HEK293 (cell line): ENCODE measurements around the gene SHANK2.

Source experiments
- BCL11B ChIP-seq: fragments of 450-650 bp; formaldehyde crosslinking; IDR thresholded peaks from 2 replicates; pipeline ENCODE4 v1.5.1; 2016; ENCODE audit warnings: low read depth, missing biosample characterization, missing genetic modification characterization
- PATZ1 ChIP-seq: fragments of 450-650 bp; formaldehyde crosslinking; IDR thresholded peaks from 2 replicates; pipeline ENCODE4 v1.5.1; 2016; ENCODE audit warnings: missing biosample characterization, missing genetic modification characterization
- PRDM2 ChIP-seq: fragments of 450-650 bp; formaldehyde crosslinking; IDR thresholded peaks from 2 replicates; pipeline ENCODE4 v1.5.1; 2016; ENCODE audit warnings: missing biosample characterization, missing genetic modification characterization, borderline replicate concordance
- RBAK ChIP-seq: fragments of 450-650 bp; formaldehyde crosslinking; IDR thresholded peaks from 2 replicates; pipeline ENCODE4 v1.5.1; 2016; ENCODE audit warnings: missing biosample characterization, missing genetic modification characterization
- SALL2 ChIP-seq: fragments of 450-650 bp; formaldehyde crosslinking; IDR thresholded peaks from 2 replicates; pipeline ENCODE4 v1.5.0; 2017; ENCODE audit warnings: missing biosample characterization, mild to moderate bottlenecking, missing genetic modification characterization, borderline replicate concordance
- WT1 ChIP-seq: fragments of 450-650 bp; formaldehyde crosslinking; IDR thresholded peaks from 2 replicates; pipeline ENCODE4 v1.5.1; 2016; ENCODE audit warnings: missing biosample characterization, missing genetic modification characterization
- ZNF211 ChIP-seq: fragments of 450-650 bp; formaldehyde crosslinking; IDR thresholded peaks from 2 replicates; pipeline ENCODE4 v1.5.1; 2016; ENCODE audit warnings: low read depth, missing biosample characterization, missing genetic modification characterization
- ZNF350 ChIP-seq: fragments of 450-650 bp; formaldehyde crosslinking; IDR thresholded peaks from 2 replicates; pipeline ENCODE4 v1.5.0; 2017; ENCODE audit warnings: missing biosample characterization, mild to moderate bottlenecking, missing genetic modification characterization
- ZNF362 ChIP-seq: fragments of 450-650 bp; formaldehyde crosslinking; IDR thresholded peaks from 2 replicates; pipeline ENCODE4 v1.5.1; 2016; ENCODE audit warnings: missing biosample characterization, missing genetic modification characterization
- ZNF449 ChIP-seq: fragments of 450-650 bp; formaldehyde crosslinking; IDR thresholded peaks from 2 replicates; pipeline ENCODE4 v1.5.1; 2017; ENCODE audit warnings: missing biosample characterization, mild to moderate bottlenecking, missing genetic modification characterization, moderate library complexity
- ZNF514 ChIP-seq: fragments of 450-650 bp; formaldehyde crosslinking; IDR thresholded peaks from 2 replicates; pipeline ENCODE4 v1.5.1; 2016; ENCODE audit warnings: missing biosample characterization, missing genetic modification characterization
- ZNF624 ChIP-seq: fragments of 450-650 bp; formaldehyde crosslinking; IDR thresholded peaks from 2 replicates; pipeline ENCODE4 v1.5.1; 2017; ENCODE audit warnings: missing biosample characterization, missing genetic modification characterization
- ZNF777 ChIP-seq: fragments of 450-650 bp; formaldehyde crosslinking; IDR thresholded peaks from 2 replicates; pipeline ENCODE4 v1.5.1; 2017; ENCODE audit warnings: missing biosample characterization, missing genetic modification characterization, borderline replicate concordance
- ZNF843 ChIP-seq: fragments of 450-650 bp; formaldehyde crosslinking; IDR thresholded peaks from 2 replicates; pipeline ENCODE4 v1.5.1; 2016; ENCODE audit warnings: missing biosample characterization, missing genetic modification characterization
- TF ChIP-seq, protein P1 (sequence below): fragments of 450-650 bp; formaldehyde crosslinking; IDR thresholded peaks from 2 replicates; pipeline ENCODE4 v1.5.1; 2016; ENCODE audit warnings: missing biosample characterization, missing genetic modification characterization
- TF ChIP-seq, protein P2 (sequence below): fragments of 450-650 bp; formaldehyde crosslinking; IDR thresholded peaks from 2 replicates; pipeline ENCODE4 v1.5.1; 2016; ENCODE audit warnings: missing biosample characterization, missing genetic modification characterization, low read depth
- TF ChIP-seq, protein P3 (sequence below): fragments of 450-650 bp; formaldehyde crosslinking; IDR thresholded peaks from 2 replicates; pipeline ENCODE4 v1.5.1; 2016; ENCODE audit warnings: missing biosample characterization, missing genetic modification characterization
- TF ChIP-seq, protein P4 (sequence below): fragments of 450-650 bp; formaldehyde crosslinking; IDR thresholded peaks from 2 replicates; pipeline ENCODE4 v1.5.1; 2016; ENCODE audit warnings: missing biosample characterization, missing genetic modification characterization
- TF ChIP-seq, protein P5 (sequence below): fragments of 450-650 bp; formaldehyde crosslinking; IDR thresholded peaks from 2 replicates; pipeline ENCODE4 v1.5.1; 2017; ENCODE audit warnings: missing biosample characterization, missing genetic modification characterization

The SHANK2 gene

GRCh38 chr11:71240865-71241691 is 11.3 kb downstream of the SHANK2 start (continued):
- TF ChIP-seq ZNF624 = no peak
- no peak for TF ChIP-seq ZNF449
- TF ChIP-seq BCL11B (tag by site-specific recombination) = no peak
- TF ChIP-seq PATZ1 (tag by site-specific recombination) = peak; percentile 83; the same call in 1 of the 2 replicates
- no peak for TF ChIP-seq ZNF777 (tag by site-specific recombination)
- TF ChIP-seq SALL2 (tag by site-specific recombination) = no peak
- TF ChIP-seq, protein P1, sequence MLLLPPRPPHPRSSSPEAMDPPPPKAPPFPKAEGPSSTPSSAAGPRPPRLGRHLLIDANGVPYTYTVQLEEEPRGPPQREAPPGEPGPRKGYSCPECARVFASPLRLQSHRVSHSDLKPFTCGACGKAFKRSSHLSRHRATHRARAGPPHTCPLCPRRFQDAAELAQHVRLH (tag by site-specific recombination) = no peak
- no peak for TF ChIP-seq ZNF350
- no peak for TF ChIP-seq ZNF514 (tag by site-specific recombination)
- peak; percentile 8; the same call in 1 of the 2 replicates for TF ChIP-seq RBAK (tag by site-specific recombination)
- no peak for TF ChIP-seq ZNF362 (tag by site-specific recombination)
- no peak for TF ChIP-seq ZNF211 (tag by site-specific recombination)
- TF ChIP-seq, protein P2, sequence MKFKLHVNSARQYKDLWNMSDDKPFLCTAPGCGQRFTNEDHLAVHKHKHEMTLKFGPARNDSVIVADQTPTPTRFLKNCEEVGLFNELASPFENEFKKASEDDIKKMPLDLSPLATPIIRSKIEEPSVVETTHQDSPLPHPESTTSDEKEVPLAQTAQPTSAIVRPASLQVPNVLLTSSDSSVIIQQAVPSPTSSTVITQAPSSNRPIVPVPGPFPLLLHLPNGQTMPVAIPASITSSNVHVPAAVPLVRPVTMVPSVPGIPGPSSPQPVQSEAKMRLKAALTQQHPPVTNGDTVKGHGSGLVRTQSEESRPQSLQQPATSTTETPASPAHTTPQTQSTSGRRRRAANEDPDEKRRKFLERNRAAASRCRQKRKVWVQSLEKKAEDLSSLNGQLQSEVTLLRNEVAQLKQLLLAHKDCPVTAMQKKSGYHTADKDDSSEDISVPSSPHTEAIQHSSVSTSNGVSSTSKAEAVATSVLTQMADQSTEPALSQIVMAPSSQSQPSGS = 0 out of 2 replicates have a peak, but pooled peaks have one; percentile 24
- TF ChIP-seq ZNF843 (tag by site-specific recombination) = 0 out of 2 replicates have a peak, but pooled peaks have one; percentile 35
- no peak for TF ChIP-seq PRDM2 (tag by site-specific recombination)
- TF ChIP-seq, protein P3, sequence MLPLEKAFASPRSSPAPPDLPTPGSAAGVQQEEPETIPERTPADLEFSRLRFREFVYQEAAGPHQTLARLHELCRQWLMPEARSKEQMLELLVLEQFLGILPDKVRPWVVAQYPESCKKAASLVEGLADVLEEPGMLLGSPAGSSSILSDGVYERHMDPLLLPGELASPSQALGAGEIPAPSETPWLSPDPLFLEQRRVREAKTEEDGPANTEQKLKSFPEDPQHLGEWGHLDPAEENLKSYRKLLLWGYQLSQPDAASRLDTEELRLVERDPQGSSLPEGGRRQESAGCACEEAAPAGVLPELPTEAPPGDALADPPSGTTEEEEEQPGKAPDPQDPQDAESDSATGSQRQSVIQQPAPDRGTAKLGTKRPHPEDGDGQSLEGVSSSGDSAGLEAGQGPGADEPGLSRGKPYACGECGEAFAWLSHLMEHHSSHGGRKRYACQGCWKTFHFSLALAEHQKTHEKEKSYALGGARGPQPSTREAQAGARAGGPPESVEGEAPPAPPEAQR = no peak
- TF ChIP-seq, protein P4, sequence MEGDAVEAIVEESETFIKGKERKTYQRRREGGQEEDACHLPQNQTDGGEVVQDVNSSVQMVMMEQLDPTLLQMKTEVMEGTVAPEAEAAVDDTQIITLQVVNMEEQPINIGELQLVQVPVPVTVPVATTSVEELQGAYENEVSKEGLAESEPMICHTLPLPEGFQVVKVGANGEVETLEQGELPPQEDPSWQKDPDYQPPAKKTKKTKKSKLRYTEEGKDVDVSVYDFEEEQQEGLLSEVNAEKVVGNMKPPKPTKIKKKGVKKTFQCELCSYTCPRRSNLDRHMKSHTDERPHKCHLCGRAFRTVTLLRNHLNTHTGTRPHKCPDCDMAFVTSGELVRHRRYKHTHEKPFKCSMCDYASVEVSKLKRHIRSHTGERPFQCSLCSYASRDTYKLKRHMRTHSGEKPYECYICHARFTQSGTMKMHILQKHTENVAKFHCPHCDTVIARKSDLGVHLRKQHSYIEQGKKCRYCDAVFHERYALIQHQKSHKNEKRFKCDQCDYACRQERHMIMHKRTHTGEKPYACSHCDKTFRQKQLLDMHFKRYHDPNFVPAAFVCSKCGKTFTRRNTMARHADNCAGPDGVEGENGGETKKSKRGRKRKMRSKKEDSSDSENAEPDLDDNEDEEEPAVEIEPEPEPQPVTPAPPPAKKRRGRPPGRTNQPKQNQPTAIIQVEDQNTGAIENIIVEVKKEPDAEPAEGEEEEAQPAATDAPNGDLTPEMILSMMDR (tag by site-specific recombination) = no peak
- peak; percentile 36; the same call in 1 of the 2 replicates for TF ChIP-seq WT1 (tag by site-specific recombination)
- TF ChIP-seq, protein P5, sequence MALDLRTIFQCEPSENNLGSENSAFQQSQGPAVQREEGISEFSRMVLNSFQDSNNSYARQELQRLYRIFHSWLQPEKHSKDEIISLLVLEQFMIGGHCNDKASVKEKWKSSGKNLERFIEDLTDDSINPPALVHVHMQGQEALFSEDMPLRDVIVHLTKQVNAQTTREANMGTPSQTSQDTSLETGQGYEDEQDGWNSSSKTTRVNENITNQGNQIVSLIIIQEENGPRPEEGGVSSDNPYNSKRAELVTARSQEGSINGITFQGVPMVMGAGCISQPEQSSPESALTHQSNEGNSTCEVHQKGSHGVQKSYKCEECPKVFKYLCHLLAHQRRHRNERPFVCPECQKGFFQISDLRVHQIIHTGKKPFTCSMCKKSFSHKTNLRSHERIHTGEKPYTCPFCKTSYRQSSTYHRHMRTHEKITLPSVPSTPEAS = 0 out of 2 replicates have a peak, but pooled peaks have one; percentile 25
